Measurements from ENCODE around the gene SLC44A3. TPM values are rescaled to one million over a fixed set of nuclear protein-coding genes. Genes with fewer than 3 reads are reported as not detected.

The SLC44A3 gene
- not detected for total RNA-seq
- not detected for polyA plus RNA-seq

- no peak for DNase-seq
- no peak for ATAC-seq (ENCODE audit: low read depth in 2 of 2)
- Mint-ChIP-seq H3K9me3 (peaks cover 0 to 3% (median 0%) of the 10 kb centered on the region in 7 donors), H3K4me1 (peaks cover 0 to 11% (median 2%) of the 10 kb centered on the region in 4 donors), H3K27me3 (peaks cover 66% of the 10 kb centered on the region), H3K36me3 (no peaks in the 10 kb centered on the region), H3K4me3 (peak within 1 kb of the TSS in 1 of 4 donors; percentile 29), H3K27ac (no peak within 1 kb of the TSS)
- Histone ChIP-seq H3K27ac (ENCODE audit: insufficient read depth, low read length, poor library complexity, severe bottlenecking) (no peak within 1 kb of the TSS), H3K9me3 (ENCODE audit: control insufficient read depth in 2 of 2, low read length in 2 of 2) (no peaks in the 10 kb centered on the region), H3K27me3 (ENCODE audit: control insufficient read depth, insufficient read depth, low read length) (peaks cover 35% of the 10 kb centered on the region), H3K4me3 (ENCODE audit: low read depth, low read length) (no peak within 1 kb of the TSS), H3K36me3 (ENCODE audit: control insufficient read depth, insufficient read depth, low read length) (no peaks in the 10 kb centered on the region), H3K4me1 (ENCODE audit: control insufficient read depth, insufficient read depth, low read length, poor library complexity, severe bottlenecking) (peaks cover 3% of the 10 kb centered on the region)
These were observed at the start of gene SLC44A3 for GRCh38 chr1:94819945-94820746. Gene SLC44A3, plus strand, starts transcription at chr1:94820357. Its CDS starts 95 bp downstream, at chr1:94820452.

GRCh38 chr1:94772230-94772641 lies 47.9 kb upstream of the SLC44A3 start:
- peaks cover 0 to 2% (median 0%) of the 10 kb centered on the region in 7 donors for H3K9me3 Mint-ChIP-seq
- H3K27me3 Mint-ChIP-seq: no peaks in the 10 kb centered on the region
- no peaks in the 10 kb centered on the region for H3K4me1 Mint-ChIP-seq
- H3K27ac ChIP-seq (ENCODE audit: insufficient read depth, low read length, poor library complexity, severe bottlenecking): no peak overlapping the region
- no peaks in the 10 kb centered on the region for H3K4me1 ChIP-seq (ENCODE audit: control insufficient read depth, insufficient read depth, low read length, poor library complexity, severe bottlenecking)
- no peaks in the 10 kb centered on the region for H3K27me3 ChIP-seq (ENCODE audit: control insufficient read depth, insufficient read depth, low read length)
- ATAC-seq (ENCODE audit: low read depth in 2 of 2) (no peak), DNase-seq (no peak)
- no peak overlapping the region for H3K4me3 ChIP-seq (ENCODE audit: low read depth, low read length)
- H3K36me3 ChIP-seq (ENCODE audit: control insufficient read depth, insufficient read depth, low read length): no peaks in the 10 kb centered on the region
- H3K9me3 ChIP-seq (ENCODE audit: control insufficient read depth in 2 of 2, low read length in 2 of 2): no peaks in the 10 kb centered on the region
- H3K27ac Mint-ChIP-seq: no peak overlapping the region
- no peaks in the 10 kb centered on the region for H3K36me3 Mint-ChIP-seq
- H3K4me3 Mint-ChIP-seq: no peak overlapping the region

- Histone ChIP-seq H3K4me1 (ENCODE audit: control insufficient read depth, insufficient read depth, low read length, poor library complexity, severe bottlenecking) (no peaks in the 10 kb centered on the region), H3K27me3 (ENCODE audit: control insufficient read depth, insufficient read depth, low read length) (no peaks in the 10 kb centered on the region), H3K4me3 (ENCODE audit: low read depth, low read length) (no peak overlapping the region), H3K36me3 (ENCODE audit: control insufficient read depth, insufficient read depth, low read length) (no peaks in the 10 kb centered on the region), H3K9me3 (ENCODE audit: control insufficient read depth in 2 of 2, low read length in 2 of 2) (no peaks in the 10 kb centered on the region), H3K27ac (ENCODE audit: insufficient read depth, low read length, poor library complexity, severe bottlenecking) (no peak overlapping the region)
- Mint-ChIP-seq H3K9me3 (peaks cover 0 to 3% (median 0%) of the 10 kb centered on the region in 7 donors), H3K4me3 (no peak overlapping the region), H3K4me1 (no peaks in the 10 kb centered on the region), H3K27ac (no peak overlapping the region), H3K27me3 (no peaks in the 10 kb centered on the region), H3K36me3 (no peaks in the 10 kb centered on the region)
- DNase-seq: no peak
- no peak for ATAC-seq (ENCODE audit: low read depth in 2 of 2)
These were observed 47.3 kb upstream of the SLC44A3 start for GRCh38 chr1:94772845-94773244.

GRCh38 chr1:94773296-94773809 lies 46.8 kb upstream of the SLC44A3 start:
- no peak for DNase-seq
- Histone ChIP-seq H3K27ac (ENCODE audit: insufficient read depth, low read length, poor library complexity, severe bottlenecking) (no peak overlapping the region), H3K36me3 (ENCODE audit: control insufficient read depth, insufficient read depth, low read length) (no peaks in the 10 kb centered on the region), H3K9me3 (ENCODE audit: control insufficient read depth in 2 of 2, low read length in 2 of 2) (no peaks in the 10 kb centered on the region), H3K4me1 (ENCODE audit: control insufficient read depth, insufficient read depth, low read length, poor library complexity, severe bottlenecking) (no peaks in the 10 kb centered on the region), H3K4me3 (ENCODE audit: low read depth, low read length) (no peak overlapping the region), H3K27me3 (ENCODE audit: control insufficient read depth, insufficient read depth, low read length) (no peaks in the 10 kb centered on the region)
- no peak for ATAC-seq (ENCODE audit: low read depth in 2 of 2)
- peaks cover 0 to 3% (median 0%) of the 10 kb centered on the region in 7 donors for H3K9me3 Mint-ChIP-seq
- H3K27ac Mint-ChIP-seq: no peak overlapping the region
- H3K4me1 Mint-ChIP-seq: no peaks in the 10 kb centered on the region
- no peak overlapping the region for H3K4me3 Mint-ChIP-seq
- H3K36me3 Mint-ChIP-seq: no peaks in the 10 kb centered on the region
- no peaks in the 10 kb centered on the region for H3K27me3 Mint-ChIP-seq

GRCh38 chr1:94773931-94774422 lies 46.2 kb upstream of the SLC44A3 start:
- no peak overlapping the region for H3K27ac Mint-ChIP-seq

GRCh38 chr1:94776474-94776873 lies 43.7 kb upstream of the SLC44A3 start:
- H3K4me1 ChIP-seq (ENCODE audit: control insufficient read depth, insufficient read depth, low read length, poor library complexity, severe bottlenecking): no peaks in the 10 kb centered on the region
- no peak overlapping the region for H3K27ac Mint-ChIP-seq
- ATAC-seq (ENCODE audit: low read depth in 2 of 2) (no peak), DNase-seq (no peak)
- H3K27ac ChIP-seq (ENCODE audit: insufficient read depth, low read length, poor library complexity, severe bottlenecking): no peak overlapping the region
- H3K27me3 Mint-ChIP-seq: peaks cover 7% of the 10 kb centered on the region
- no peaks in the 10 kb centered on the region for H3K9me3 ChIP-seq (ENCODE audit: control insufficient read depth in 2 of 2, low read length in 2 of 2)
- H3K4me3 ChIP-seq (ENCODE audit: low read depth, low read length): no peak overlapping the region
- H3K36me3 Mint-ChIP-seq: no peaks in the 10 kb centered on the region
- no peak overlapping the region for H3K4me3 Mint-ChIP-seq
- peaks cover 2% of the 10 kb centered on the region for H3K27me3 ChIP-seq (ENCODE audit: control insufficient read depth, insufficient read depth, low read length)
- H3K36me3 ChIP-seq (ENCODE audit: control insufficient read depth, insufficient read depth, low read length): no peaks in the 10 kb centered on the region
- no peaks in the 10 kb centered on the region for H3K4me1 Mint-ChIP-seq
- peaks cover 0 to 4% (median 0%) of the 10 kb centered on the region in 7 donors for H3K9me3 Mint-ChIP-seq

More at GRCh38 chr1:94773931-94774422, 46.2 kb upstream of the SLC44A3 start:
- Histone ChIP-seq H3K27me3 (ENCODE audit: control insufficient read depth, insufficient read depth, low read length) (no peaks in the 10 kb centered on the region), H3K9me3 (ENCODE audit: control insufficient read depth in 2 of 2, low read length in 2 of 2) (no peaks in the 10 kb centered on the region), H3K36me3 (ENCODE audit: control insufficient read depth, insufficient read depth, low read length) (no peaks in the 10 kb centered on the region), H3K4me1 (ENCODE audit: control insufficient read depth, insufficient read depth, low read length, poor library complexity, severe bottlenecking) (no peaks in the 10 kb centered on the region), H3K27ac (ENCODE audit: insufficient read depth, low read length, poor library complexity, severe bottlenecking) (no peak overlapping the region), H3K4me3 (ENCODE audit: low read depth, low read length) (no peak overlapping the region)
- Mint-ChIP-seq H3K27me3 (no peaks in the 10 kb centered on the region), H3K9me3 (peaks cover 0 to 3% (median 0%) of the 10 kb centered on the region in 7 donors), H3K4me3 (no peak overlapping the region), H3K36me3 (no peaks in the 10 kb centered on the region), H3K4me1 (no peaks in the 10 kb centered on the region)
- no peak for DNase-seq
- no peak for ATAC-seq (ENCODE audit: low read depth in 2 of 2)

- no peak overlapping the region for H3K27ac ChIP-seq (ENCODE audit: insufficient read depth, low read length, poor library complexity, severe bottlenecking)
- H3K9me3 ChIP-seq (ENCODE audit: control insufficient read depth in 2 of 2, low read length in 2 of 2): no peaks in the 10 kb centered on the region
- H3K27me3 Mint-ChIP-seq: peaks cover 7% of the 10 kb centered on the region
- peaks cover 0 to 4% (median 0%) of the 10 kb centered on the region in 7 donors for H3K9me3 Mint-ChIP-seq
- H3K36me3 ChIP-seq (ENCODE audit: control insufficient read depth, insufficient read depth, low read length): no peaks in the 10 kb centered on the region
- H3K27ac Mint-ChIP-seq: no peak overlapping the region
- no peak for DNase-seq
- no peak for ATAC-seq (ENCODE audit: low read depth in 2 of 2)
- peaks cover 2% of the 10 kb centered on the region for H3K27me3 ChIP-seq (ENCODE audit: control insufficient read depth, insufficient read depth, low read length)
- H3K4me3 Mint-ChIP-seq: no peak overlapping the region
- no peaks in the 10 kb centered on the region for H3K4me1 ChIP-seq (ENCODE audit: control insufficient read depth, insufficient read depth, low read length, poor library complexity, severe bottlenecking)
- no peak overlapping the region for H3K4me3 ChIP-seq (ENCODE audit: low read depth, low read length)
- no peaks in the 10 kb centered on the region for H3K36me3 Mint-ChIP-seq
- H3K4me1 Mint-ChIP-seq: no peaks in the 10 kb centered on the region
These were observed 42.9 kb upstream of the SLC44A3 start for GRCh38 chr1:94777281-94777680.

Data from CD4-positive, CD25-positive, alpha-beta regulatory T cell (primary cell).